ENCODE measurements around the gene ABCB6. TPM values are rescaled to one million over a fixed set of nuclear protein-coding genes. Genes with fewer than 3 reads are reported as not detected.

Gene ABCB6
- total RNA-seq, 3 donors from 2014 or later, result 6.7 to 21.3 (median 10.4) TPM

- no peak for TF ChIP-seq CTCF (IDR thresholded peaks at IDR 0.05)
- ATAC-seq (no peak), DNase-seq (no peak)
- H3K4me1 ChIP-seq (ENCODE audit: low read depth), result peaks cover 9% of the 10 kb centered on the region
- peaks cover 10% of the 10 kb centered on the region for H3K36me3 ChIP-seq (ENCODE audit: low read depth)
- no peak overlapping the region for H3K4me3 ChIP-seq
- no peaks in the 10 kb centered on the region for H3K9me3 ChIP-seq
- intact Hi-C loops (cut with DNase I, micrococcal nuclease), result no loop called here
These were observed 6.6 kb upstream of the ABCB6 start for GRCh38 chr2:219225350-219225749.

GRCh38 chr2:219223831-219224610 is 5.3 kb upstream of the ABCB6 start:
- Histone ChIP-seq H3K9me3 (no peaks in the 10 kb centered on the region), H3K4me1 (ENCODE audit: low read depth) (peaks cover 14% of the 10 kb centered on the region), H3K4me3 (no peak overlapping the region), H3K36me3 (ENCODE audit: low read depth) (peaks cover 10% of the 10 kb centered on the region)
- TF ChIP-seq CTCF (IDR thresholded peaks at IDR 0.05), result no peak
- ATAC-seq (no peak), DNase-seq (no peak)
- intact Hi-C loops (cut with DNase I, micrococcal nuclease), result no loop called here

GRCh38 chr2:219221957-219222518 is 3.3 kb upstream of the ABCB6 start:
- peaks cover 10% of the 10 kb centered on the region for H3K36me3 ChIP-seq (ENCODE audit: low read depth)
- intact Hi-C loops (cut with DNase I, micrococcal nuclease), result no loop called here
- TF ChIP-seq CTCF (IDR thresholded peaks at IDR 0.05), result no peak
- H3K4me1 ChIP-seq (ENCODE audit: low read depth), result peaks cover 26% of the 10 kb centered on the region
- ATAC-seq (no peak), DNase-seq (no peak)
- H3K4me3 ChIP-seq, result no peak overlapping the region
- no peaks in the 10 kb centered on the region for H3K9me3 ChIP-seq

- TF ChIP-seq CTCF (IDR thresholded peaks at IDR 0.05), result no peak
- intact Hi-C loops (cut with DNase I, micrococcal nuclease), result no loop called here
These were observed 2.1 kb upstream of the ABCB6 start for GRCh38 chr2:219220652-219221402.

GRCh38 chr2:219219784-219220532 is 1.2 kb upstream of the ABCB6 start:
- no peak for TF ChIP-seq CTCF (IDR thresholded peaks at IDR 0.05)
- Histone ChIP-seq H3K36me3 (ENCODE audit: low read depth) (peaks cover 10% of the 10 kb centered on the region), H3K4me1 (ENCODE audit: low read depth) (peaks cover 26% of the 10 kb centered on the region), H3K4me3 (no peak overlapping the region), H3K9me3 (no peaks in the 10 kb centered on the region)
- ATAC-seq (no peak), DNase-seq (no peak)
- intact Hi-C loops (cut with DNase I, micrococcal nuclease), result loop anchor here in 1 of 2 donors (10.0 kb wide), 1 partner anchor 55 kb away; the partner anchor contains the start of gene NHEJ1

More at GRCh38 chr2:219220652-219221402, 2.1 kb upstream of the ABCB6 start:
- Histone ChIP-seq H3K4me1 (ENCODE audit: low read depth) (peaks cover 26% of the 10 kb centered on the region), H3K4me3 (no peak overlapping the region), H3K9me3 (no peaks in the 10 kb centered on the region), H3K36me3 (ENCODE audit: low read depth) (peaks cover 10% of the 10 kb centered on the region)
- DNase-seq (no peak), ATAC-seq (no peak)

Measured in mucosa of descending colon (tissue), 3 donors.